Measurements from ENCODE around the gene EMCN. TPM values are rescaled to one million over a fixed set of nuclear protein-coding genes. Genes with fewer than 3 reads are reported as not detected.

EMCN gene
- total and polyA plus RNA-seq, 9 of the 15 experiments (the other 6 are each of a cell fraction or from before 2014, with no cell fraction given) = not detected

DNA sequence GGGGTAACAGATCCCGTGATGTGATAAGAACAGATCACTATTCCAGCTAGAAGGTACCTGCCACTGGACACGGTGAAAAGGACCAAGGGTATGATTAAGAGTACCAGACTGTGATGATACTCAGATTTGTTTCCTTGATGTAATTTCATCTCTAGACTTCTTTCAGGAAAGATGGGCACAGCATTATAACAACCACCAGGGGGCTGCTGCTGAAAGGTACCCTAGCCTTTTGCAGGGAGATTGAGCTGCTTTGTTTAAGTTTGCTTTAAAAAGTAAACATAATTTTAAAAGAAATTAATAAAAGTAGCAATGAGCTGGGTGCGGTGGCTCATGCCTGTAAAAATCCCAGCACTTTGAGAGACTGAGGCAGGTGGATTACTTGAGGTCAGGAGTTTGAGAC is 145.4 kb downstream of the EMCN start (continued):
- TF ChIP-seq, protein P1, sequence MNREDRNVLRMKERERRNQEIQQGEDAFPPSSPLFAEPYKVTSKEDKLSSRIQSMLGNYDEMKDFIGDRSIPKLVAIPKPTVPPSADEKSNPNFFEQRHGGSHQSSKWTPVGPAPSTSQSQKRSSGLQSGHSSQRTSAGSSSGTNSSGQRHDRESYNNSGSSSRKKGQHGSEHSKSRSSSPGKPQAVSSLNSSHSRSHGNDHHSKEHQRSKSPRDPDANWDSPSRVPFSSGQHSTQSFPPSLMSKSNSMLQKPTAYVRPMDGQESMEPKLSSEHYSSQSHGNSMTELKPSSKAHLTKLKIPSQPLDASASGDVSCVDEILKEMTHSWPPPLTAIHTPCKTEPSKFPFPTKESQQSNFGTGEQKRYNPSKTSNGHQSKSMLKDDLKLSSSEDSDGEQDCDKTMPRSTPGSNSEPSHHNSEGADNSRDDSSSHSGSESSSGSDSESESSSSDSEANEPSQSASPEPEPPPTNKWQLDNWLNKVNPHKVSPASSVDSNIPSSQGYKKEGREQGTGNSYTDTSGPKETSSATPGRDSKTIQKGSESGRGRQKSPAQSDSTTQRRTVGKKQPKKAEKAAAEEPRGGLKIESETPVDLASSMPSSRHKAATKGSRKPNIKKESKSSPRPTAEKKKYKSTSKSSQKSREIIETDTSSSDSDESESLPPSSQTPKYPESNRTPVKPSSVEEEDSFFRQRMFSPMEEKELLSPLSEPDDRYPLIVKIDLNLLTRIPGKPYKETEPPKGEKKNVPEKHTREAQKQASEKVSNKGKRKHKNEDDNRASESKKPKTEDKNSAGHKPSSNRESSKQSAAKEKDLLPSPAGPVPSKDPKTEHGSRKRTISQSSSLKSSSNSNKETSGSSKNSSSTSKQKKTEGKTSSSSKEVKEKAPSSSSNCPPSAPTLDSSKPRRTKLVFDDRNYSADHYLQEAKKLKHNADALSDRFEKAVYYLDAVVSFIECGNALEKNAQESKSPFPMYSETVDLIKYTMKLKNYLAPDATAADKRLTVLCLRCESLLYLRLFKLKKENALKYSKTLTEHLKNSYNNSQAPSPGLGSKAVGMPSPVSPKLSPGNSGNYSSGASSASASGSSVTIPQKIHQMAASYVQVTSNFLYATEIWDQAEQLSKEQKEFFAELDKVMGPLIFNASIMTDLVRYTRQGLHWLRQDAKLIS (CRISPR knock-in tag; IDR thresholded peaks at IDR 0.05) = no peak
- no peak for TF ChIP-seq ZNF699 (CRISPR knock-in tag; IDR thresholded peaks at IDR 0.05; ENCODE audit: insufficient replicate concordance)

DNA sequence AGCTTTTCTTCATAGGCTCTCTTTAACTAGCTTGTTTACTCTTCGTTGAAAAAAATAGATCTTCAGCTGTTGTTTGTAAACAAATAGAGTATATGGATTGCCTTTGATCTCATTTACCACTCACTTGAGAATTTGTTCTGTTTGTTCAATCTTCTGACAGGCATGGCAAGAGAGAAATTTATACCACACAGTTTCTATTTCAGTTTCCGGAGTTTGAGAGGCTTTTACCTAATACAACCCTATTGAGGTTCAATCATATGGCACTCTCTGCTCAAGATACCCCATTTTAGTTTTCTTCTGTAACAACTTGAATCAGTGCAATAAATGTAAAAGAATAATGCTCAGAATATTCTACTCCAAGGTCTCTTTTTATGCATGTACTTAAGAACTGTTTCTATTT is 148.0 kb downstream of the EMCN start:
- WGBS (ENCODE audit: insufficient coverage, low coverage, missing lambda C conversion rate) = 3% methylated on average over 2 of the region's 2 CpGs
- H3K36me3 ChIP-seq (ENCODE audit: control insufficient read depth, insufficient read depth, low read length) = no peaks in the 10 kb centered on the region
- no peaks in the 10 kb centered on the region for H3K27me3 ChIP-seq (ENCODE audit: control insufficient read depth in 2 of 2, insufficient read depth in 2 of 2, low read length in 2 of 2)
- H3K9me3 ChIP-seq (replicated peaks; ENCODE audit: control insufficient read depth, insufficient read depth, low read depth, low read length) = no peaks in the 10 kb centered on the region
- in situ Hi-C loops (cut with MboI) = no loop called here
- no peaks in the 10 kb centered on the region for H4K20me1 ChIP-seq (replicated peaks; ENCODE audit: control insufficient read depth, insufficient read depth, low read length)
- H3K9me1 ChIP-seq (ENCODE audit: control insufficient read depth, insufficient read depth, low read length) = no peaks in the 10 kb centered on the region
- ATAC-seq (no peak), FAIRE-seq (no peak), DNase-seq (ENCODE audit: extremely low read depth in 1 of 4, low spot score in 3 of 4) (no peak)
- H3K79me2 ChIP-seq (ENCODE audit: control insufficient read depth, insufficient read depth, low read length) = no peaks in the 10 kb centered on the region
- H3K27ac ChIP-seq (ENCODE audit: extremely low read depth, low read depth, low read length) = no peak overlapping the region
- intact Hi-C loops (cut with micrococcal nuclease) = no loop called here
- POLR2A ChIA-PET = no interaction called here
- BruUV-seq (replicated peaks) = no TSS peak
- H3K4me2 ChIP-seq (ENCODE audit: insufficient read depth, low read length) = no peak overlapping the region
- H3K9ac ChIP-seq (ENCODE audit: insufficient read depth in 1 of 2, low read depth in 2 of 2, low read length in 2 of 2) = no peak overlapping the region
- H3K4me1 ChIP-seq (replicated peaks in 1 of 2; ENCODE audit: control insufficient read depth in 2 of 2, insufficient read depth in 2 of 2, low read length in 2 of 2) = no peaks in the 10 kb centered on the region
- CTCF ChIA-PET (ENCODE audit: low intra/inter-chr PET ratio) = no interaction called here
- no peak overlapping the region for H3K4me3 ChIP-seq
- no peak overlapping the region for H2AFZ ChIP-seq (ENCODE audit: low read depth, low read length)
- no peak for TF ChIP-seq TFAM (CRISPR knock-in tag; conservative IDR thresholded peaks at IDR 0.05)

Measured in K562 (cell line).